Renal pelvis (tissue), 4 donors: ENCODE data around the gene FAM53A. TPM values are rescaled to one million over a fixed set of nuclear protein-coding genes. Genes with fewer than 3 reads are reported as not detected.
"Not testable (repeated sequence)": the region's sequence is repeated elsewhere in the genome, so short reads cannot be mapped to it uniquely, and the experiment has no call there.

Source experiments
- DNase-seq: peaks from one replicate; pipeline ENCODE4 v3.0.0-alpha.2; 2013
- polyA plus RNA-seq, 3 donors: library from polyadenylated mRNA; unstranded; fragments of 120-200 nt; gene quantifications; one replicate each; pipeline ENCODE4 v1.2.1, GENCODE V29; 2013; ENCODE audit not compliant: insufficient read length in 3 of 3

FAM53A gene
- polyA plus RNA-seq, 3 donors, result 2.5 to 3.0 (median 2.8) TPM

GRCh38 chr4:1607436-1608195, 76.5 kb downstream of the FAM53A start:
- DNase-seq, result not testable (repeated sequence)

DNA sequence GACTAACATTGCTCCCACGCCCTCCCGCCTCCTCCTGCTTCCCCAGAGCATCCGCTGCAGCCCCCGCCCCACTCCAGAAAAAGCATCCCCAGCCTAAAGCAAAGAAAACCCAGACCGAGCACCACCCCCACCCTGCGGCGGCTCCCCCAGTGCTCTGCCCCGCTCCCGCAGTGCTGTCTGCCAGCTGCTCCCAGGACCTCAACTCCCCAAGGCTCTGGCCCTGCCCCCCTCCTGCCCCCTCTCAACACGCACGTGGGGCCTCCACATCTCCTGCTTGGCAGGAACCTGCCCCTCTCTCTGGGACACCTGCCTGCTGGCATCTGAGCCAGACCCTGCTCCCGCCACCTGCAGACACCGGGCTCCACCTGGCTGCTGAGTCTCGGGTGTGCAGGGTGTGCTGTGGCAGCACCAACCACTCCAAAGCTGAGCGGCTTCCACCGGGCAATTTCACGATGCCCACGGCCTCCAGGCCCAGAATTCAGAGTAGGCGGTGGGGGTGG, 79.4 kb downstream of the FAM53A start:
- no peak for DNase-seq

- no peak for DNase-seq
These were observed 79.9 kb downstream of the FAM53A start for GRCh38 chr4:1604181-1604705.

DNA sequence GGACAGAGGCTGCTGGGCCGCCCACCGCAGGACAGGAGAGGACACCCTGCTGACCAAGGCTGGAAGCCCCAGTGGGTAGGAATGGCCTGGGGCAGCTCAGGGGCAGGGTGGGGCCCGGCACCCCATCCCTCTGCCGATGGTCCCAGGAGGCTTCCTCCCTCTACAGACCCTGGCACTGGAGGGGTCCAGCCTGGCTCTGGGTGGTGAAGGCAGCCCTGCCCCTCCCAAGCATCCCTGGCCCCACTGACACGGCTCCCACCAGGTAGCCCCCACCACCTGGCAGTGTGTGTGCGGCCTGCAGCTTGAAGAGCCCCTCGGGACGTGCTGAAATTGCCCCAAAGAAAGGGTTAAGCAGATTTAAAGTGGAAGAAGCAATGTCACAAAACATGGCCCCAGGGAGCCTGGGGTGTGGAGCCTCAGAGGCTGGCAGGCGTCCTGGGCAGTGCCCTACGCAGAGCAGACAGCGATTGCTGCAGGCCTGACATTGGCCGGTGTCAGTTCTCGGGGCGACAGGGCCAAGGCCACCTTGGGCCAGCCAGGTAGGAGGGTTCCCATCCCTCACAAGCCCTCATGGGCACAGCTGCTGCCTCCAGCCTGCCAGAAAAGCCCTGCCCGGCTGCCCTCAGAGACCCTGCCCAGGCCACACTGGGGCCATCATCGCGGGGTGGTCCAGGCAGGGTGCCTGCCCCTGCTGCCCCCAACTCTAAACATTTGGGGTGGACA, 80.5 kb downstream of the FAM53A start:
- no peak for DNase-seq

DNA sequence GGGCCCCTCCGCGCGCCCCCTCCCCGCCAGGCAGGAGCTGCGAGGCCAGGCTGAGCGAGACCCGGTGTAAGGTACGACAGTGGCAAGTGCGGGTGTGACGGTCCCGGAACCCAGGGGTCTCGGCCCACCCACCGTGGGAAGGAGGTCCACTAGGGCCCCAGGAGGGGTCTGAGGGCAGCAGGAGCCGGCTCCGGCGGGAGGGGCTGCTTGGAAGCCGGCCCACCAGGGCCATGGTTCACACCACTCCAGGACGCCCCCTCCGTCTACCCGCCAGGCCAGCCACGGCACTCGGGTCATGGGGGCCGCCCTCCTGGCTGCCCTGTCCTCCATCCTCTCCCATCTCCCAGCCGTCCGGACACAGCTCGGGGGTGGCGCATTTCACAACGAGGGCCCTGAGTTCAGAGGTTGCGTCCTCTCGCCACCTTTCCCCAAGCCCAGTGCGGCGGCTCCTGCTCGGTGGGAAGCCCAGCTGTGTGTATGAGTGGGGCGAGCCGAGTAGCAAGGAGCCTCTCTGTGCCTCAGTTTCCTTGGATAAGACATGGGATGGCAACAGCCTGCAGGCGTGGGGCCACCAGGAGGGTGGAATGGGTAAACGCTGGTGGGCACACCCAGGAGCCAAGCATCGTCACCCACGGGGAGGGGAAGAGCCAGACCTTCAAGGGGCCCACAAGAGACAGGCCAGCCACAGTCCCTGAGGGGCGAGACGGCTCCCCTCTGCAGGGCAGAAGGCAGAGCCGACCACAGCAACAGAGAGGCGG, 81.3 kb downstream of the FAM53A start:
- no peak for DNase-seq

GRCh38 chr4:1601852-1602654, 82.1 kb downstream of the FAM53A start:
- no peak for DNase-seq

- no peak for DNase-seq
These were observed 82.6 kb downstream of the FAM53A start for GRCh38 chr4:1601533-1601835.

DNA sequence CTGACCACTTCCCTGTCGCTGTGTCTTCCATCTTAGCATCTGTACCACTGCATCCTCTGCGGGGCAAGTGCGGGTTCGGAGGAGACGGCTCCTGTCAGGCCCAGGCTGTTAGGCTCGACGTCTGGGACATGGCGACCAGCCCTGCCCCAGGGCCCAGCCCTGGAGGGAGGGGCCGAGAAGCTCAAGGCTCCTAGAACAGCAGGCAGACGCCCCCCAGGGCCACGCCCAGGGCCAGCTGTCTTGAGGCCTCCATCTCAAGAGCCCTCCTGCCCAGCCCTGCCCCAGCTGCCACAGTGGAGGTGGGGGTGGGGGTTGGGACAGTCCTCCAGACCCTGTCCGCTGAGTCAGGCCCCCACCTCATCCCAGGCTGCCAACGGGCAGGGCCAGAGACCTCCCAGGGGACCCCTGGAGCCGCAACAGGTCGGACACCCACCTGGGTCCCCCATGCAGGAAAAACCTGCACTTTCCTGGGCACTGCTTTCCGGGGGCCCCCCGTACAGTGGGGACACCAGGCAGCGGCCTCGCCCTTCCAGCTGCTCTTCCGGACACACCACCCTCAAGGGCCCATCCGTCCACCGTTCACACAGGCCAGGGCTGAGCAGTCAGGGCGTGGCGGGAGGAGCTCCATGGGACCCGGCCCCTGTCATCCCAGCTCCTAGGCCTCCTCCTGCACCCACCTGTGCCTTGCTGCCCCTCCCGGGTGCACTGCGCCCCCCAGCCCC, 83.1 kb downstream of the FAM53A start:
- no peak for DNase-seq

DNA sequence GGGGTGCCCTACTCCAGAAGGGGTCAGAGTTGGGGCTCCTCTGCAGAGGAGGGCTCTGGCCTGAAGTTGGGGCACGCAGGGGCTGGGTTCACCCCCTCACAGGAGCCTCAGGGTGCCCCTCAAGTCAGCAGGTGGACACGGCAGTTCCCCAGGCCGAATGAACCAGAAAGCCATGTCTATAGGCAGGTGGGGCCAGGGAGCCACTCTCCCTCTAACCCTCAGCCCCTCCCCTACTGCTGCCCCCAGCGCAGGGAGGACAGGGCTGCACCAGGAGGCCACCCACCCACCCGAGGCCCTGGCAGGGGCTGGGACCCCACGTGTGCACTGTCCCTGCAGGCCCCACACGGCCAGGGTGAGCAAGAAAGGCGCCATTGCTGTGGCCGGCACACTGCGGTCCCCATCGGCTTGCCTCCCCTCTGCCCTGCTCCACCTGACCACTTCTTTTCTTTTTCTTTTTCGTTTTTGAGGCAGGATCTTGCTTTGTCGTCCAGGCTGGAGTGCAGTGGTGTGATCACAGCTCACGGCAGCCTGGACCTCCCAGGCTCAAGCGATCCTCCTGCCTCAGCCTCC, 83.8 kb downstream of the FAM53A start:
- DNase-seq, result no peak

- DNase-seq, result no peak
These were observed 84.5 kb downstream of the FAM53A start for GRCh38 chr4:1599491-1600210.

DNA sequence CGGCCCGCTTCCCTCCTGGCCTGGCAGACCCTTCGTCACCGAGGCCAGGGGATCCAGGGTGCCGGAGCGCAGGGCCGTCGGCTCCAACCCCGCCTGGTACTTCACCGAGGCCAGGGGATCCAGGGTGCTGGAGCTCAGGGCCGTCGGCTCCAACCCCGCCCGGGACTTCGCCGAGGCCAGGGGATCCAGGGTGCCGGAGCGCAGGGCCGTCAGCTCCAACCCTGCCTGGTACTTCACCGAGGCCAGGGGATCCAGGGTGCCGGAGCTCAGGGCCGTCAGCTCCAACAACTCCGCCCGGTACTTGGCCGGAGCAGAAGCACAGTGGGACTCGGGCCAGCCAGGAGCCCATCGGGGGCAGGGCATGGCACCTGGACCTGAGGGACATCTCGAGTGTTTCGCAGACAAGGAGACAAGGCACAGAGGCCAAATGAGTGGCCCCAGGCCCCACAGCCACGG, 85.1 kb downstream of the FAM53A start:
- no peak for DNase-seq

DNA sequence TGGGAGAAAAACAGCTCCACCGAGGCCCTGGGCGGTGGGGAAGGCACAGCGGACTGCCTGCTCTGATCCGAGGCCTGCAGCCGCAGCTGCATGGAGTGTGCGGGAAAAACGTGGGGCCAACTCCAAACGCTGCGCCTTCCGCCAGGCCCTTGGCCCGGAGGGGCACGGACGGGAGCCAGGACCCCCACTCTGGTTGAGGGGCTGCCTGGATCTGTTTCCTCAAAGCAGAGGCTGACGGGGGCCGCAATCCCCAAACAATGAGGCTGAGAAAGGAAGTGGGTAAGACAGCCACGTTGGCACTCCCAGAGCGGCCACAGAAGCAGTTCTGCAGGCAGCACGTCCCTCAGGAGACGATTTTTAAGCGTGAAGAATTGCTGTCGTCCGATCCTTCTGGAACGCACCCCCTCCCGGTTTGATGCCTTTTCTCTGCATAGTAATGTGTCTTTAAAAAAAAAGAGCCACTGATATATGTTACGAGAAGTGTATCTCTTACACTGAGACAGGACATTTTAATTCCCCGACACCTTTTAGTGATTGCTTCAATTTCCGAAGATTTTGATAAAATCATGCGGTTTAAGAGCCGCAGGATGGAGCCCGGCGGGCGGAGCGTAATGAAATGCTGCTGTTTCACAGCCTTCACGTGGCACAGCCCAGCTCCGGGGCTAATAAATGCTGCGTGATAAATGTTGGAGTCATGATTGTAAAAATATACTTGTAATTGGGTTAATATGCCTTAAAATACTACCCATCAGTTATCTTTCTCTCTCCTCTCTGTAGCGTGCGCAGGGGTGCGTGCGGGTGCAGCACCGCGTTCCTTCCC, 85.7 kb downstream of the FAM53A start:
- DNase-seq, result no peak

- no peak for DNase-seq
These were observed 86.8 kb downstream of the FAM53A start for GRCh38 chr4:1597021-1597931.

GRCh38 chr4:1596393-1596792, 87.7 kb downstream of the FAM53A start:
- DNase-seq, result no peak

DNA sequence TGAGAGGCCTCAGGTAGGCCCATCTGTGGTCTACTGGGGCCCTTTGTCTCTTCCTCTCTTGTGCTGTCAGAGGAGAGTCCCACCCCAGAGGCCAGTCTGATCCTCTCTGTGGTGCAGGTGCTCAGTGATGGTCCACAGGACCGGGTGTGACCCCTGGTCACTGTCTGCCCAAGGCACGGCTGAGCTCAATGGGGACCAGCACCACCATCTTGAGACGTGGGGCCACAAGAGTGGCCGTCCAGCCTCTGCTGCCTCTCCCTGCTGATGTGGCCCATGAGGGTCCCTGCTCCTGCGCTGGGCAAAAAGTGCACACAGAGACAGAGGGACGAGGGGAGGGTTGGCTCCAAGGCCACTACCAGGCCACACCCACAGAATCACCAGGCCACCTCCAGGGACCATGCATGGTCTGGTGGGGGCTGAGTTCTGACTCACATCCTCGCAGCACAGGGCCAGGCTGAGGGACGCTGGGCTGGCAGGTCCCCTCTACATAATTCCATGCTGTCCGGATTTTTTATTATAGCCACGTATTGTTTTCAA, 88.3 kb downstream of the FAM53A start:
- no peak for DNase-seq

- DNase-seq, result no peak
These were observed 89.0 kb downstream of the FAM53A start for GRCh38 chr4:1594871-1595788.
